Activated CD8-positive, alpha-beta memory T cell treated with anti-CD3 and anti-CD28 coated beads, Interleukin-2, amount 50 U/mL, for 24 hours (primary cell): ENCODE results near the gene TPRN.

Source experiments
- DNase-seq: peaks from one replicate; pipeline ENCODE4 v3.0.0-alpha.2; 2020; ENCODE audit errors: extremely low read depth

TPRN gene

GRCh38 chr9:137225699-137226331 lies 25.3 kb upstream of the TPRN start:
- DNase-seq: no peak

- no peak for DNase-seq
Observed at GRCh38 chr9:137224830-137225694, 24.5 kb upstream of the TPRN start, which contains the start of gene CYSRT1. CYSRT1 (plus strand) TSS chr9:137225174; CDS start chr9:137225622, 448 bp downstream.

GRCh38 chr9:137223078-137223970 lies 22.8 kb upstream of the TPRN start:
- DNase-seq: peak; percentile 95

GRCh38 chr9:137222190-137223077 lies 21.9 kb upstream of the TPRN start, which contains the start of gene RNF208:
RNF208 (minus strand) TSS chr9:137222240; CDS start chr9:137221212, 1,028 bp downstream.
- DNase-seq: no peak

- no peak for DNase-seq
Observed at GRCh38 chr9:137221506-137222111, 21.1 kb upstream of the TPRN start.

- no peak for DNase-seq
Observed at GRCh38 chr9:137221095-137221505, 20.6 kb upstream of the TPRN start.

- DNase-seq: no peak
Observed at GRCh38 chr9:137220317-137221094, 20.0 kb upstream of the TPRN start.

- no peak for DNase-seq
Observed at GRCh38 chr9:137219757-137220316, 19.3 kb upstream of the TPRN start.

GRCh38 chr9:137218754-137219271 lies 18.3 kb upstream of the TPRN start:
- no peak for DNase-seq

GRCh38 chr9:137218212-137218753 lies 17.7 kb upstream of the TPRN start:
- no peak for DNase-seq

- no peak for DNase-seq
Observed at GRCh38 chr9:137217276-137218211, 17.0 kb upstream of the TPRN start.

- DNase-seq: no peak
Observed at GRCh38 chr9:137216188-137216965, 15.8 kb upstream of the TPRN start.

- DNase-seq: no peak
Observed at GRCh38 chr9:137215196-137215986, 14.8 kb upstream of the TPRN start.

- DNase-seq: no peak
Observed at GRCh38 chr9:137214620-137215019, 14.1 kb upstream of the TPRN start.

GRCh38 chr9:137213160-137214060 lies 12.9 kb upstream of the TPRN start:
- no peak for DNase-seq
